GM21515 (cell line): ENCODE results near the gene SPRR2B.
"Not testable (repeated sequence)": the region's sequence is repeated elsewhere in the genome, so short reads cannot be mapped to it uniquely, and the experiment has no call there.

Source experiments
- ATAC-seq: cut with Tn5 transposase; IDR thresholded peaks from one replicate; pipeline ENCODE4 v1.9.1; 2021; ENCODE audit not compliant: unreplicated experiment

SPRR2B gene

DNA sequence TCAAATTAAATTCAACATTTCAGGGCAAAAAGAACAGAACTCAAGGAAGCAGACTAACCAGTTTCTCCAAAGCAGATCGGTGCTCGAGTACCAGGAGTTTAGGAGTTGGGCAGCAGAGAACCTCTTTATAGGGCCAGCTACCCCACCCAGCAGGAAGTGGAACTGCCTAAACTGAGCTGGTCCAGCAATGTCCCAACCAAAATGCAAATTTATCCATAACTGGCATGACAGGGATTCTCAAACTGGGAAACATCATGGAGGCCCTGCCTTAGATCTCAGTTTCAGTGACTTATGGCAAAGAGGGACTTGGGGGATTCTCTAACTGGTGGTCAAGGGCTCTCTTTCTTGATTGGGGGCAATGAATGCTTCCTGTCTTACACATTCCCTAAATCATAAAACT lies at the start of gene SPRR2B:
TSS of gene SPRR2B (minus strand) at position 101 of the 400 bp plus-strand sequence. CDS start 772 bp downstream, outside the sequence.
- ATAC-seq: no peak

DNA sequence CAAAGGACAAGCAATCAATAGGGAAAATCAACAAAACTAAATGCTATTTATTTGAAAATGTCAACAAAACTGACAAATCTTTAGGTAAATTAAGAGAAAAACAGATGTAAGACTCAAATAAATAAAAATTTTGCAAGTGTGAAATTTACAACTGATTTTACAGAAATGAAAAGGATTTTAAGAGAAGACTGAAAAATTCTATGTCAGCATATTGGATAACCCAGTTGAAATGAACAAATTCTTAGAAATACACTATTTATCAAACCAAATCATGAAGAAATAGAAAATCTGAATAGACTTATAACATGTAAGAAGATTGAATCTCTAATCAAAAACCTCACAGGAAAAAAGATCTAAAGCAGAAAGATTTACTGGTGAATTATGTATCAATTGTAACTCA lies 49.5 kb upstream of the SPRR2B start:
- no peak for ATAC-seq

DNA sequence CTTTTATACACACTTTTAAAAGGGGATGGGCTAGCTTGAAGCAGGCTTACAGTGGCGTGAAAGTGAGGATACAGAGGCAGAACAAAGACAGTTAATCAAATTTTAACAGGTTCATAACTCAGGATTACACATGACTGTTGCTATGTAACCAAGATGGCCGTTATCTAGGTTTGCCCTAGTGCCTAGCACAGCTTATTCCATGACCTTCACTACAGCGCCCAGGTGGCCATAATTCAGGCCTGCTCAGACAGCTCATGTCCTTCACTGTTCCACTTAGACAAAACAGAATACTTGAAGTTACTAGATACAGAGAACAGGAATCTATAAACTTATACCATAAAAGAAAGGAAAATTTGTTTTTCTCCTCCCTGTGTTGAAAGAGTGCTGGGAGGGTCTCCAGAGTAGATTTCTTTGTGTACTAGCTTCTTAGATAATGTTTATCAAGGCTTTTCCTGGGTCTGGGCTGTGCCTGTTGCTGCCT lies 48.1 kb upstream of the SPRR2B start:
- no peak for ATAC-seq

DNA sequence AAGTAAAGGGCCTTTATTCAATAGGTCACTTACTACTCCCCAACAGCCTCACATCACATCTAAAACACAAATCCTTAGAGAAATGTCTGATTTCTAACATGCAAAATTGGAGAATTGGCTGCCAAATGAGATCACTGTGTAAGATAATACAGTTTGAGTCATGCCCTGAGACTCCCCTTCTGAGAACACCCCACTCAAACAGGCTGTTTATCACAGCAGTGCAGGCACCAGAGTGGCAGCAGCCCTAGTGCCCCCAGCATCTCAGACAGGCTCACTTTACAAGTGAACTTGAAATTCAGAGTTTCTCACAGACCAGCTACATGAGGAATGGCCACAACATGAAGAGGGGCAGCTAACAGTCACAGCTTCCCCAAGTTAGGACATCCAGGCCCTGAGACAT lies 43.9 kb upstream of the SPRR2B start:
- not testable (repeated sequence) for ATAC-seq

DNA sequence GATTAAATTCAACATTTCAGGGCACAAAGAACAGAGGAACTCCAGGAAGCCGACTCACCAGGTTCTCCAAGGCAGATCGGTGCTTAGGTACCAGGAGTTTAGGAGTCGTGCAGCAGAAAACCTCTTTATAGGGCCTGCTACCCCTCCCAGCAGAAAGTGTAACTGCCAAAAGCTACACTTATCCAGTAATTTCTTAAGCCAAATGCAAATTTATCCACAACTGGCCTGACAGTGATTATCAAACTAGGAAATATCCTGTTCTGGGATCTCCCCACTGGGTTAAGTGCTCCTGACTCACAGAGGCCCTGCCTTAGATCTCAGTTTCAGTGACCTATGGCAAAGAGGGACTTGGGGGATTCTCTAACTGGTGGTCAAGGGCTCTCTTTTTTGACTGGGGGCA lies 42.0 kb upstream of the SPRR2B start, which contains the start of gene SPRR2F:
TSS of gene SPRR2F (minus strand) at position 101 of the 400 bp plus-strand sequence. CDS start 783 bp downstream, outside the sequence.
- no peak for ATAC-seq

DNA sequence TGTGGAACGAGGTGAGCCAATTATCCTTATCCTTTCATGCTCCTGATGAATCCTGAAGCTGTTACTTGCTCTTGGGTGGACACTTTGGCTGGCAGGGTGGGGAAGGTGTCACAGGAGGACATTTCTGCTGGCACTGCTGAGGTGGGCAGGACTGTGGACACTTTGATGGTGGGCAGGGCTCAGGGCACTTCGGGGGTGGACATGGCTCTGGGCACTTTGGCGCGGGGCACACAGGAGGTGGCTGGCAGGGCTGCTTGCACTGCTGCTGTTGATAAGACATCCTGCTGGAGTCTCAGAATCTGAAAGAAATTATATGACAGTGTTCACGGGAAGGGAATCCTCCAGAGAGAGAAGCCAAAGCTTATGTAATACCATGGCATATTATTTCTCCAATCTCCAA lies 41.0 kb upstream of the SPRR2B start:
- not testable (repeated sequence) for ATAC-seq

DNA sequence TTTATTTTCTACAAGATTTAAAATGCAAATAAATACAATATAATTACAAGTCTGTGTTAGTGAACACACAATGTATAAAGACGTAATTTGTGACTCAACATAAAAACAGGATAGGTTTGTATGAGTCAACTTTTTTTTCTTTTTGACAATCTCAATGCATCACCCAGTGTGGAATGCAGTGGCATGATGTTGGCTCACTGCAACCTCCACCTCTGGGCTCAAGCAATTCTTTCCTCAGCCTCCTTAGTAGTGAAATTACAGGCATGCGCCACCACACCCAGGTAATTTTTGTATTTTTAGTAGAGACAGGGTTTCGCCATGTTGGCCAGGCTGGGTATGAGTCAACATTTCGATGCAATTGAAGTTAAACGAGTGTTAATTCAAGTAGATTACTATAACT lies 28.8 kb upstream of the SPRR2B start:
- ATAC-seq: no peak

DNA sequence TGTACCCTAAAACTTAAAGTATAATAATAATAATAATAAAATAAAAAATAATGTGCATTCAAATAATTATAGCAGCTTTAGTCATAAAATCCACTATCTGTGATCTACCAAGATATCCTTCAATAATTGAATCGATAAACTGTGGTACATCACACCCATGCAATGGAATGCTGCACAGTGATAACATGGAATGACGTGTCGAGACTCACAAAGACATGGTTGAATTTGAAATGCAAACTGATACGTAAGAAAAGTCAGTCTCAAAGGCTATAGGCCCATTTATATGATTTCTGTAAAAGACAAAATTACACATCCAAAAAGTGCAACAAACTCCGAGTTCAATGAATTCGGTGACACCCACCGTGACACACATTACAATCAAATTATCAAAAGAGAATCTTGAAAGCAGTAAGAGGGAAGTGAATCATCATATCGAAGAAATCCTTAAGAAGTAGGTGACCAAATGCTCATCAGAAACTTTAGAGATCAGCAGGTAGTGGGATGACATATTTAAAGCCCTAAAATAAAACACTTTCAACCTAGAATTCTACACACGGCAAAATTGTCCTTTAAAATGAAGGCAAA lies 28.1 kb upstream of the SPRR2B start:
- no peak for ATAC-seq

DNA sequence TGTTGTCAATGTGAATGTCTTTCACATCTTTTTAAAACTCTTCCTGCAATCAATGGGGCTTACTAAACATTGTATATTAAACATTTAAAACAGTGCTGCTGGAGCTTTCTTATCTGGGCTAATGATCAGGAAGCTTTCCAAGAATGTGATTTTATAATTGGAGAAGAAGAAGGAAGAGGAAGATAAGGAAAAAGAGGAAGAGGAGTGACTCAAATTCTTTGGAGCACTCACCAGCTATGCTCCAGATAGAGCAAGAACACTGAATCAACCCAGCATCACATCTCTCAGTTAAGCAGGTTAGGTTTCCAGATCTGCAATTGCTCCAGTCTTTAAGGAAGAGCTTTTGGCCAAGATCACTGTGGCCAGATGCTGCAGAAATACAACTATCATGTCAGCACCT lies 24.4 kb upstream of the SPRR2B start:
- ATAC-seq: no peak

DNA sequence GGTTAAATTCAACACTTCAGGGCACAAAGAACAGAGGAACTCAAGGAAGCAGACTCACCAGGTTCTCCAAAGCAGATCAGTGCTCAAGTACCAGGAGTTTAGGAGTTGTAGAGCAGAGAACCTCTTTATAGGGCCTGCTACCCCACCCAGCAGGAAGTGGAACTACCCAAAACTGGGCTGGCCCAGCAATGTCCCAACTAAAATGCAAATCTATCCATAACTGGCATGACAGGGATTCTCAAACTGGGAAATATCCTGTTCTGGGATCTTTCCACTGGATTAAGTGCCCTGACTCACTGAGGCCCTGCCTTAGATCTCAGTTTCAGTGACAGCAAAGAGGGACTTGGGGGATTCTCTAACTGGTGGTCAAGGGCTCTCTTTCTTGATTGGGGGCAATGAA lies 23.0 kb upstream of the SPRR2B start, which contains the start of gene SPRR2E:
TSS of gene SPRR2E (minus strand) at position 101 of the 400 bp plus-strand sequence. CDS start 775 bp downstream, outside the sequence.
- no peak for ATAC-seq

DNA sequence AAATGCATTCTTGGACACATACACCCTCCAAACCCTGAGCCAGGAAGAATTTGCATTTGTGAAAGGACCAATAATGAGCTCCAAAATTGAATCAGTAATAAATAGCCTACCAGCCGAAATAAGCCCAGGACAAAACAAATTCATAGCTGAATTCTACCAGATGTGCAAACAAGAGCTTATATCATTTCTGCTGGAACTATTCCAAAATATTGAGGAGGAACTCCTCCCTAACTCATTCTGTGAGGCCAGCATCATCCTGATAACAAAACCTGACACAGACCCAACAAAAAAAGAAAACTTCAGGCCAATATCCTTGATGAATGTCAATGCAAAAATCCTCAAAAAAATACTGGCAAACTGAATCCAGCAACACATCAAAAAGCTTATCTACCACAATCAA lies 16.2 kb upstream of the SPRR2B start:
- no peak for ATAC-seq

DNA sequence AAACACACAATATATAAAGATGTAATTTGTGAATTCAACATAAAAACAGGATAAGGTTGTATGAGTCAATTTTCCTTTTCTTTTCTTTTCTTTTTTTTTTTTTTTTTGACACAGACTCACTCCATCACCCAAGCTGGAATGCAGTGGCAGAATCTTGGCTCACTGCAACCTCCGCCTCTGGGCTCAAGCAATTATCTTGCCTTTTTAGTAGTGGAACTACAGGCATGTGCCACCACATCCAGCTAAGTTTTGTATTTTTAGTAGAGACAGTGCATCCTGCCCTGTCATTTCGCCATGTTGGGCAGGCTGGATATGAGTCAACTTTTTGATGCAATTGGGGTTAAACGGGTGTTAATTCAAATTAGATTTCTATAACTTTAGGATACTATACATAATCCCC lies 10.3 kb upstream of the SPRR2B start:
- no peak for ATAC-seq

DNA sequence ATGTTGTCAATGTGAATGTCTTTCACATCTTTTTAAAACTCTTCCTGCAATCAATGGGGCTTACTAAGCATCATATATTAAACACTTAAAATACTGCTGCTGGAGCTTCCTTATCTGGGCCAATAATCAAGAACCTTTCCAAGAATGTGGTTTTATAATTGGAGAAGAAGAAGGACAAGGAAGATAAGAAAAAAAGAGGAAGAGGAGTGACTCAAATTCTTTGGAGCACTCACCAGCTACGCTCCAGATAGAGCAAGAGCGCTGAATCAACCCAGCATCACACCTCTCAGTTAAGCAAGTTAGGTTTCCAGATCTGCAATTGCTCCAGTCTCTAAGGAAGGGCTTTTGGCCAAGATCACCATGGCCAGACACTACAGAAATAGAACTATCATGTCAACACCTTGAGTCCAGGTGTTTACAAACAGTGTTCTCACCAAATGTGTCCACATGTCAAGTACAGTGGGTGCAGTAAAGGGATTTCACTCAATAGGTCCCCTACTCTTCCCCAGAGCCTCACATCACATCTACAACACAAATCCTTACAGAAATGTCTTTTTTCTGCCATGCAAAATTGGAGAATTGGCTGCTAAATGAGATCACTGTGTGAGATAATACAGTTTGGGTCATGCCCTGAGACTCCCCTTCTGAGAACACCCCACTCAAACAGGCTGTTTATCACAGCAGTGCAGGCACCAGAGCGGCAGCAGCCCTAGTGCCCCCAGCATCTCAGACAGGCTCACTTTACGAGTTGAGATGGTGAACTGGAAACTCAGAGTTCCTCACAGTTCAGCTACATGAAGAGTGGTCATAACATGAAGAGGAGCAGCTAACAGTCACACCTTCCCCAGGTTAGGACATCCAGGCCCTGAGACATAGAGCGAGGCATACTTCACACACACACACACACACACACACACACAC lies 1.7 kb upstream of the SPRR2B start:
- no peak for ATAC-seq

DNA sequence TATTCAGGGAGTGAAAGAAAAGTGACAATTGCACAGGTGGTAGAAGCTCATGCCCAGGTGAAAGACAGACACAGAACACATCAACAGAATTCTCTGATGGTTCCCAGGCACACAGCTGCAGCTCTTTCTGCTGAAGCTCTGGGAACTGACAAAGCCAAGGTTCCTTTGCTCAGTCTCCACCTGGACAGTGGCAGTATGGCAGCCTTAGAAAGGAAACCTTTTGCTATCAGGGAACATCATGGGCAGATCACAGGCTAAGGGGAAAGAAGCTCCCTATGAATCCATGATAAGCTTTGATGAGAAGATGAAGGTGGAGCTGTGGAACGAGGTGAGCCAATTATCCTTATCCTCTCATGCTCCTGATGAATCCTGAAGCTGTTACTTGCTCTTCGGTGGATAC lies 1.2 kb downstream of the SPRR2B start:
- no peak for ATAC-seq

DNA sequence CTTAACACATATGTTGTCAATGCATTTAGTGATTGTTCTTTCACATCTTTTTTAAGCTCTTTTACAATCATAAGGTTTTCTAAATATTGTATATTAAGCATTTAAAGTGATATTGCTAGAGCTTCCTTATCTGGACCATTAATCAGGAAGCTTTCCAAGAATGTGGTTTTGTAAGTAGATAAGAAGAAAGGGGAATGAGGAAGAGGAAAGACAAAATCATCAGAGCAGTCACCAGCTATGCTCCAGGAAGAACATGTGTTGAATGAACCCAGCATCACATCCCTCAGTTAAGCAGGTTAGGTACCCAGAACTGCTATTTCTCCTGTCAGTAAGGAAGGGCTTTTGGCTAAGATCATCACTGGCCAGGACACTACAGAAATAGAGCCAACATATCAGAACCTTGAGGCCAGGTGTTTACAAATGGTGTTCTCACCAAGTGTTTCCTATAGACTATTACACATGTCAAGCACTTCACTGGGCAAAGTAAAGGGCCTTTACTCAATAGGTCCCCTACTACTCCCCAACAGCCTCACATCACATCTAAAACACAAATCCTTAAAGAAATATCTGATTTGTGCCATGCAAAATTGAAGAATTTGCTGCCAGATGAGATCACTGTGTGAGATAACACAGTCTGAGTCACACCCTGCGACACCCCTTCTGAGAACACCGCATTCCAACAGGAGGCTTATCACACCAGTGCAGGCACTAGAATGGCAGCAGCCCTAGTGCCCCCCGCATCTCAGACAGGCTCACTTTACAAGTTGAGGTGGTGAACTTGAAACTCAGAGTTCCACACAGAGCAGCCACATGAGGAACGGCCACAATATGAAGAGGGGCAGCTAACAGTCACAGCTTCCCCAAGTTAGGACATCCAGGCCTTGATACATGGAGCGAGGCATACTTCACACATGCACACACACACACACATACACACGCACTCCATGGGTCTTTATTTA lies 12.3 kb downstream of the SPRR2B start:
- no peak for ATAC-seq

DNA sequence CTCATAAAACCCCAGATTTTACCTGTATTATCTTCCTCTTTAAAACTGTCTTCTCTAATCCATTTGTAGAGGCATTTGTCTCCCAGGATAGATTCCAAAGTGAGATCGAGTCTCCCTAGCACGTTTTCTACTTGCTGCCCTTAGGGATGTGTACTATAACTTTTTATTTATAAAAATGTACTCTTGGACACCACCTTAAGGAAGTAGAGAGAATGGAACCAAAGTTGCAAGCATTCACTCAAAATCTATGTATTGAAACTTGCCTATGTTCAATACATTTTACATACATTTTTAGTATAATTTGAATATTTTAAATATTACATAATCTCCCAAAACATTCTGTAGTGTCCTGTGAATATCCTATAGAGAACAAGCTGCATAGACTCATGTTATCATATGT lies 13.3 kb downstream of the SPRR2B start:
- no peak for ATAC-seq

DNA sequence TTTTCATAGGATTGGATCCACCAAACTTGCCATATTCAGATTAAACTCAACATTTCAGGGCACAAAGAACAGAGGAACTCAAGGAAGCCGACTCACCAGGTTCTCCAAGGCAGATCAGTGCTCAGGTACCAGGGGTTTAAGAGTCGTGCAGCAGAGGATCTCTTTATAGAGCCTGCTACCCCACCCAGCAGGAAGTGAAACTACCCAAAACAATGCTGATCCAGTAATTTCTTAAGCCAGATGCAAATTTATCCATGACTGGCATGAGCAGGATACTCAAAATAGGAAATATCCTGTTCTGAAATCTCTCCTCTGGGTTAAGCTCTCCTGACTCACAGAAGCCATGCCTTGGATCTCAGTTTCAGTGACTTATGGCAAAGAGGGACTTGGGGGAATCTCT lies 14.0 kb downstream of the SPRR2B start, which contains the start of gene SPRR2A:
TSS of gene SPRR2A (minus strand) at position 138 of the 400 bp plus-strand sequence. CDS start 777 bp downstream, outside the sequence.
- ATAC-seq: no peak

DNA sequence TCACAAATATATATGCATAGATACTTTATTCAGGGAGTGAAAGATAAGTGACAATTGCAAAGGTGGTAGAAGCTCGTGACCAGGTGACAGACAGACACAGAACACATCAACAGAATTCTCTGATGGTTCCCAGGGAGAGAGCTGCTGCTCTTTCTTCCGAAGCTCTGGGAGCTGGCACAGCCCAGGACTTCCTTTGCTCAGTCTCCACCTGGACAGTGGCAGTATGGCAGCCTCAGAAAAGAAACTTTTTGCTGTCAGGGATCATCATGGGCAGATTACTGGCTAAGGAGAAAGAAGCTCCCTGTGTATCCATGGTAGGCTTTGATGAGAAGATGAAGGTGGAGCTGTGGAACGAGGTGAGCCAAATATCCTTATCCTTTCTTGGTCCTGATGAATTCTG lies 15.3 kb downstream of the SPRR2B start:
- ATAC-seq: not testable (repeated sequence)

DNA sequence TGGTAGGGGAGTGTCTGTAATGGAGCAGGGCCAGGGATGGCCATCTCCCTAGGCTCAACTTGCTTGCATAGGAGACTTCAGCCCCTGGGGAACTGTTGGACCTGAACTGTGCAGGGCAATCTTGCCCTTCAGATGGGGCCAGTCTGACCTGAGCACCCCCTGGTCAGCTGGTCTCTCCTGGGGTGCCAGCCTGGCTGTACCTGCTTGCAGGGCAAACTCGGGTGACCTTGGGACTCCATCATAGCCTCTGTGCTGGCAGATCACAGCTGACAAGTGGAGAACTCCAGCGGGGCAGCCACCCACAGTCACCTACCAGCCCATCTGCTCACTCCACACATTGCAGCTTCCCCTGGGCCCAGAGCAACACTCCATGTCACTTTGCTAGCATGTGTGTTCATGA lies 22.2 kb downstream of the SPRR2B start:
- ATAC-seq: no peak

DNA sequence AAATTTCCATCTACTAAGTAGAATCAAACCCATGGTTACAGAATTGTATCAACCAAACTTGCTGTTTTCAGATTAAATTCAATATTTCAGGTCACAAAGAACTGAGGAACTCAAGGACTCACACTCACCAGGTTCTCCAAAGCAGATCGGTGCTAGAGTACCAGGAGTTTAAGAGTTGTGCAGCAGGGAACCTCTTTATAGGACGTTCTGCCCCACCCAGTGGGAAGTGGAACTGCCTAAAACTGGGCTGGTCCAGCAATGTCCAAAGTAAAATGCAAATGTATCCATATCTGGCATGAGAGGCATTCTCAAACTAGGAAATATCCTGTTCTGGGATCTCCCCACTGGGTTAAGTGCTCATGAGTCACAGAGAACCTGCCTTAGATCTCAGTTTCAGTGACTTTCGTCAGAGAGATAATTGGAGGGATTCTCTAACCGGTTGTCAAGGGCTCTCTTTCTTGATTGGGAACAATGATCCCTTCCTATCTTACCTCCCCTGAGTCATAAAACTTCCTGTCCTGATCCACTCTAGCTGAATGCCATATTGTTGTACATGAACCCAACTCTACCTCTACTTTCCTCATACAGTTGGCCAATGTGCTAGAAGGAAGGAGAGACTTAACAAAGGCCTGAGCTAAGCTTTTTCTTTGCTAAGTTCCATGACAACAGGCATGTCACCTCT lies 30.3 kb downstream of the SPRR2B start, which contains the start of gene SPRR2D:
TSS of gene SPRR2D (minus strand) at position 171 of the 682 bp plus-strand sequence. CDS start 774 bp downstream, outside the sequence.
- ATAC-seq: no peak
